OCI-LY7 (cell line): Measurements from ENCODE around the gene TPO. TPM values are rescaled to one million over a fixed set of nuclear protein-coding genes. Genes with fewer than 3 reads are reported as not detected.
A peak's percentile ranks its signal among the peaks of the same experiment; 100 is the strongest.

Experiments used
- BruUV-seq: library from RNA; stranded (reverse); fragments of 400-500 nt; replicated peaks from 2 replicates; lab custom pipeline; 2021; lab: Mats Ljungman, UMichigan
- CTCF ChIA-PET: fragments of 300-600 bp; sonication (Branson Sonifier 250); formaldehyde crosslinking; loops from one replicate; lab custom pipeline; 2022; ENCODE audit warnings: antibody characterized with exemption; ENCODE audit not compliant: unreplicated experiment; lab: Charles Lee
- POLR2A ChIA-PET: fragments of 300-600 bp; sonication (Branson Sonifier 250); formaldehyde crosslinking; loops from one replicate; lab custom pipeline; 2022; ENCODE audit warnings: antibody characterized with exemption; lab: Charles Lee
- DNase-seq: peaks from one replicate; pipeline ENCODE4 v3.0.0-alpha.2; 2015; ENCODE audit warnings: low spot score
- H2AFZ ChIP-seq: fragments of 200-600 bp; sonication (generic), shearing (Covaris generic); 2 replicates; pipeline ENCODE4 v1.6.1; 2014; ENCODE audit warnings: mild to moderate bottlenecking, antibody characterized with exemption, low read length, moderate library complexity
- H3K27ac ChIP-seq: fragments of 200-600 bp; sonication (generic); 2 replicates; pipeline ENCODE4 v1.5.1; 2014; ENCODE audit warnings: mixed run types, low read depth, mild to moderate bottlenecking, moderate library complexity, low read length, inconsistent platforms; ENCODE audit not compliant: poor library complexity, severe bottlenecking
- H3K36me3 ChIP-seq: fragments of 200-600 bp; sonication (generic); 2 replicates; pipeline ENCODE4 v1.6.1; 2014; ENCODE audit warnings: mild to moderate bottlenecking, antibody characterized with exemption, low read length, moderate library complexity, mixed read lengths; ENCODE audit not compliant: insufficient read depth
- H3K4me1 ChIP-seq: fragments of 200-600 bp; sonication (generic); 2 replicates; pipeline ENCODE4 v1.5.1; 2014; ENCODE audit warnings: mild to moderate bottlenecking, low read length; ENCODE audit not compliant: insufficient read depth, poor library complexity, severe bottlenecking
- H3K4me2 ChIP-seq: fragments of 200-600 bp; sonication (generic); 2 replicates; pipeline ENCODE4 v1.6.1; 2014; ENCODE audit warnings: mild to moderate bottlenecking, low read length
- H3K4me3 ChIP-seq: fragments of 200-600 bp; sonication (generic); 2 replicates; pipeline ENCODE4 v1.5.1; 2014; ENCODE audit warnings: mild to moderate bottlenecking, low read depth, low read length; ENCODE audit not compliant: poor library complexity, severe bottlenecking
- H3K79me2 ChIP-seq: fragments of 200-600 bp; sonication (generic); 2 replicates; pipeline ENCODE4 v1.6.1; 2016; ENCODE audit warnings: low read depth, mild to moderate bottlenecking, low read length, moderate library complexity, mixed read lengths; ENCODE audit not compliant: insufficient read depth
- H3K9me2 ChIP-seq: fragments of 200-600 bp; sonication (generic); 2 replicates; pipeline ENCODE4 v1.6.1; 2016; ENCODE audit warnings: mild to moderate bottlenecking, low read length, mixed read lengths; ENCODE audit not compliant: insufficient read depth
- H3K9me3 ChIP-seq: fragments of 200-600 bp; sonication (generic); 2 replicates; pipeline ENCODE4 v1.6.1; 2014; ENCODE audit warnings: mild to moderate bottlenecking, mixed run types, low read length, mixed read lengths
- H4K20me1 ChIP-seq: fragments of 200-600 bp; sonication (generic); 2 replicates; pipeline ENCODE4 v1.6.1; 2014; ENCODE audit warnings: mild to moderate bottlenecking, antibody characterized with exemption, low read length, moderate library complexity, mixed read lengths; ENCODE audit not compliant: insufficient read depth
- EZH2phosphoT487 ChIP-seq: fragments of 200-600 bp; sonication (generic); IDR thresholded peaks from 2 replicates; pipeline ENCODE4 v1.6.1; 2018; ENCODE audit warnings: low read depth, borderline replicate concordance, mild to moderate bottlenecking, mixed run types, antibody characterized with exemption, low read length, moderate library complexity, mixed read lengths
- intact Hi-C: fragments of 100-400 bp; cut with micrococcal nuclease; formaldehyde crosslinking; loops from one replicate; pipeline ENCODE4 v1.10.0; 2022; ENCODE audit not compliant: unreplicated experiment
- total RNA-seq, 2 experiments: library from RNA; depleted of rRNA in 1 of 2; stranded (reverse); fragments of >200 nt in 1 of 2; shearing (Covaris generic) in 1 of 2; gene quantifications; 2 replicates each; pipeline ENCODE4 v1.2.3, GENCODE V29; 2014 to 2022
- TF ChIP-seq, protein P1 (sequence below): fragments of 200-600 bp; sonication (generic); conservative IDR thresholded peaks from 2 replicates; pipeline ENCODE4 v1.5.1; 2014; ENCODE audit warnings: mild to moderate bottlenecking, antibody characterized with exemption, low read length, moderate library complexity, mixed read lengths

Gene TPO
- total RNA-seq, 2 experiments from 2014 or later = not detected

DNA sequence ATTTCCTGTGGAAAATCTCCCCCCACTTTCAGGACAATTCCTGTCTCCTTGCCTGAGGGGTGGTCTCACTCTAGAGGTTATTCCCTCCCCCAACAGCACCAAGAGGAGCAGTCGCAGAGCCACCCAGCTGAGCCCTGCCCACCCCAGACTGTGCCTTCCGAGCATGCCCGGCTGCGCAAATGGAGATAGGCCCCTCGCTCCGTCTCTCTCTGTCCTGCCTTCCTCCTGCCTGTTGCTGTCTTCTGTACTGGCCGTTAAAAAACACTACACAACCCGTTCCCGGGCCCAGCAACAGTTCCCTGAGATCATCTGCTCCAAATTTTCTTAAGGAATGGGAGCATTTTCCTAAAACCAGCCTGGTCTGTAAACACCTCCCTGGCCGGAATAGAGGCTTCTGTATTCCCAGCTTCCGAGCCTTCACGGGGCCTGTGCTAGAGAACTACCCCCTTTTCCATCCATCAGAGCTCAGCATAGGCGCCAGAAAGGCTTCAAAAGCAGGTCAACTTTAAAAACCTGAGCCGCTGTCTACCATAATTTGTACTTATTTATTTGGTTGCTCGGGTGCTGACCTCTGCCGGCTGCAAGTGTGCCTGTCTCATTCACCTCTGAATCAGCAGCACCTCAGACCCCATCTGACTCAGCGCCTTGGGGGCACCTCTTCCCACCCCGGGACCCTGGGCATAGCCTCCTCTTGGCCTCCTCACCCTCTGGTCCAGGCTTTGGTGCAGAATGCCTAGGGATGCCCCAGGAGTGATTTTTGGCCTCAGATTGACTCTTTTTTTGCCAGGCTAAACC lies 171.6 kb downstream of the TPO start:
- Histone ChIP-seq H3K36me3 (no peaks in the 10 kb centered on the region), H3K9me2 (no peaks in the 10 kb centered on the region), H4K20me1 (no peaks in the 10 kb centered on the region), H2AFZ (no peak overlapping the region), H3K9me3 (no peaks in the 10 kb centered on the region), H3K79me2 (no peaks in the 10 kb centered on the region), H3K4me1 (no peaks in the 10 kb centered on the region), H3K4me3 (no peak overlapping the region), H3K27ac (no peak overlapping the region), H3K4me2 (no peak overlapping the region)
- ChIA-PET CTCF (no interaction called here), POLR2A (no interaction called here)
- intact Hi-C loops = no loop called here
- DNase-seq = no peak
- TF ChIP-seq, protein P1, sequence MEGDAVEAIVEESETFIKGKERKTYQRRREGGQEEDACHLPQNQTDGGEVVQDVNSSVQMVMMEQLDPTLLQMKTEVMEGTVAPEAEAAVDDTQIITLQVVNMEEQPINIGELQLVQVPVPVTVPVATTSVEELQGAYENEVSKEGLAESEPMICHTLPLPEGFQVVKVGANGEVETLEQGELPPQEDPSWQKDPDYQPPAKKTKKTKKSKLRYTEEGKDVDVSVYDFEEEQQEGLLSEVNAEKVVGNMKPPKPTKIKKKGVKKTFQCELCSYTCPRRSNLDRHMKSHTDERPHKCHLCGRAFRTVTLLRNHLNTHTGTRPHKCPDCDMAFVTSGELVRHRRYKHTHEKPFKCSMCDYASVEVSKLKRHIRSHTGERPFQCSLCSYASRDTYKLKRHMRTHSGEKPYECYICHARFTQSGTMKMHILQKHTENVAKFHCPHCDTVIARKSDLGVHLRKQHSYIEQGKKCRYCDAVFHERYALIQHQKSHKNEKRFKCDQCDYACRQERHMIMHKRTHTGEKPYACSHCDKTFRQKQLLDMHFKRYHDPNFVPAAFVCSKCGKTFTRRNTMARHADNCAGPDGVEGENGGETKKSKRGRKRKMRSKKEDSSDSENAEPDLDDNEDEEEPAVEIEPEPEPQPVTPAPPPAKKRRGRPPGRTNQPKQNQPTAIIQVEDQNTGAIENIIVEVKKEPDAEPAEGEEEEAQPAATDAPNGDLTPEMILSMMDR = peak; percentile 57
- TF ChIP-seq EZH2phosphoT487 = no peak
- BruUV-seq = no TSS peak

DNA sequence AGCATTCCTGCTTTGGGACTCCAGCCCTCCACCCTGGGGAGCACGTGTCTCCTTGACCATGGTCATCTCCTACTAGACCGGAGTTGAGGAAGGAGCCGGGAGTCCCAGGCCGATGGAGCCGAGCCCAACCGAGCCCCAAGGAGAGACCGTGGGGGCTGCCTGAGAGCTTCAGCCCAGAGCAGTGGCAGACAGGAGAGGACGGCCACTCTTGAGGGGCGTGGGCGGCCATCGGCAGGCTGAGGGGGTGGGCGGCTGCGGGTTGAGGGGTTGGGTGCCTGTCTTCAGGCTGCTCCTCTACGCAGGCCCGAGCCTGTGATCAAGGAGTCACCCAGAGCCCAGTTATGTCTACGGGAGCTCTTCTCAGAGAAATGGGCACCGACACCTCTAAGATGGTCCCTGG lies 172.4 kb downstream of the TPO start:
- Histone ChIP-seq H4K20me1 (no peaks in the 10 kb centered on the region), H3K4me3 (no peak overlapping the region), H3K9me3 (no peaks in the 10 kb centered on the region), H3K9me2 (no peaks in the 10 kb centered on the region), H3K36me3 (no peaks in the 10 kb centered on the region), H3K27ac (no peak overlapping the region), H3K4me2 (no peak overlapping the region), H2AFZ (no peak overlapping the region), H3K79me2 (no peaks in the 10 kb centered on the region), H3K4me1 (no peaks in the 10 kb centered on the region)
- DNase-seq = no peak
- BruUV-seq = no TSS peak
- TF ChIP-seq, protein P1 = no peak
- no peak for TF ChIP-seq EZH2phosphoT487
- ChIA-PET POLR2A (no interaction called here), CTCF (no interaction called here)
- intact Hi-C loops = no loop called here

DNA sequence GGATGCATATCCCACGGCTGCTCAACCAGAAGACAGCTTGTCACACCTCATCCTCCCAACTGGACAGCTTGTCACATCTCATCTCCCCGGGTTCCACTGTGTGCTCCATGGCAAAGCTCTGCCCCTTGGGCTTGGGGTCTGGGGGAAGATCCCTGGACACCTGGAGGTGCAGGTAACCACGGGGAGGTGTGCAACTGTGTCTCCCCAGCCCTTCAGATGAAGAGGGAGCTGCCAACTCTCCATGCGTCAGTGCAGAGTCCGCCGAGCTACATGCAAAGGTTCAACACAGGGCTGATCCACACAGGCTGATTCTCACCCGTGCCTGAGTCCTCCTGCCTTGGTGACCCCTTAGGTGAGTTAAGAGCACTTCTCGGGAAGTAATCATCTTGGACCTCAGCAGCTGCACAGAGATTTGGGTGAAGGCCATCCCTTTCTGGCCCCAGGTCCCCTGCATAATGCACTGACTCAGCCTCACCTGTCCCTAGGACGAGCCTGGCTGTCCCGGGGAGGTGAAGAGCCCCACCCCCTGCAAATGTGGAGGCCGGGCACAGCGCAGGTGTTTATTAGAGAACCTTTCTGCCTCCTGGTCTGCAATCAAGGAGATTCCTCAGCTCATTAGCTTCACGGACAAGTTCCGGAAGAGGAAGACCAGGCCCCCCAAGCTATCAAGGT lies 173.1 kb downstream of the TPO start:
- no peak for DNase-seq

More for the DNA sequence above, 173.1 kb downstream of the TPO start:
- intact Hi-C loops = no loop called here
- Histone ChIP-seq H3K4me1 (no peaks in the 10 kb centered on the region), H4K20me1 (no peaks in the 10 kb centered on the region), H2AFZ (no peak overlapping the region), H3K4me2 (no peak overlapping the region), H3K4me3 (no peak overlapping the region), H3K9me2 (no peaks in the 10 kb centered on the region), H3K79me2 (no peaks in the 10 kb centered on the region), H3K36me3 (no peaks in the 10 kb centered on the region), H3K9me3 (no peaks in the 10 kb centered on the region), H3K27ac (no peak overlapping the region)
- CTCF ChIA-PET = no interaction called here
- BruUV-seq = no TSS peak
- TF ChIP-seq EZH2phosphoT487 = no peak
- TF ChIP-seq, protein P1 = no peak
- POLR2A ChIA-PET = no interaction called here
